ENCODE data around the gene SRMS. TPM values are rescaled to one million over a fixed set of nuclear protein-coding genes. Genes with fewer than 3 reads are reported as not detected.
"Not testable (repeated sequence)": the region's sequence is repeated elsewhere in the genome, so short reads cannot be mapped to it uniquely, and the experiment has no call there.

Gene SRMS
- polyA plus RNA-seq, 10 donors, result 0.23 TPM; not detected in 9

DNA sequence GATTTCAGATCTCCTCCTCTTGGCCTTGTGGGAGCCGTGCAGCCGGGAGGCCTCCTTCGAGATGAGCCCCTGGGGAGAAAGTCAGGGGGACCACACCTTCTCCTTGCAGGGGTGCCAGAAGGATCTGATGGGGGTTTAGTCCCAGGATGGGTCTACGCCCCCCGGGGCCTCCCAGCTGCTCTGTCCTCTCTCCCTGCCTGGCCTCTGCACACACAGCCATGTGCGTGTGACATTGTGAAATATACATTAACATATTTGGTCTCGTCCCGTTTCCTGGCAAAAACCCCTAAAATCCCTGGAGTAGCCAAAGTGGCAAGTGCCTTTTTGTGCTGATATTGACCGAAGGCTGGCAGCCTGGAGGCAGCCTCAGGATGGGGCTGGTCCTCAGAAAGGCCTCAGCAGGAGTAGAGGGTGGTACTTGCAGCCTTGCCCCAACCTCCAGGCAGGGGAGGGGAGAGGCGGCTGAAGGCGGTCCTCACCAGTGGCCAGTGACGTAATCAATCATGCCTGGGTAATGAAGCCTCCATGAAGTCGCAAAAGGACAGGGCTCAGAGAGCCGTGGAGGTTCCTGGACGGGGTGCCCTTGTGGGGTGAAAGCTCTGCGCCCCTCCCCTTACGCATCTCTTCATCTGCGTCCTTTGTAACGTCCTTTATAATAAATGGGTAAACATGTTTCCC lies 31.6 kb upstream of the SRMS start:
- DNase-seq, result no peak

GRCh38 chr20:63578224-63579016 lies 30.9 kb upstream of the SRMS start:
- no peak for DNase-seq

DNA sequence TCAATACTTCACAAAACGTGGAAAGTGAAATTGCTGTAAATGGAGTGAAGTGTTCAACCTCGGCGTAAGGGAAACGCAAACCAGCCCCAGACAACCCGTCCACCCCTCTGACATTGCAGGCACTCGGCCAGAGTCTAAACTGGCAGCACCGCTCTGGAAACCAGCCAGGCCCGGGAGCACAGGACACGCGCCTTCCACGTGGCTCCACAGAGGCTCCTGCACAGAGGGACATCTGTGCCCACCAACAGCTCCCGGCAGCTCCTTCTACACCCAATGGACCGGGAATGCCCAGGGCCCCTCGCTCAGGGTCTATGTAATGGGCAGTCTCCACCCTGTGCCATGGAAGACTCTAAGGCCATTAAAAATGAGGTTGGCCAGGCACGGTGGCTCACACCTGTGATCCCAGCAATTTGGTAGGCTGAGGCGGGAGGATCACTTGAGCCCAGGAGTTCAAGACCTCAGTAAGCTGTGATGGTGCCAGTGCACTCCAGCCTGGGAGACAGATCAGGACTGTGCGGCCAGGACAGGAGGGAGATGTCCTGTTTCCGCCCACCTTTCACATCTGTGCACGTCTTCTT lies 29.9 kb upstream of the SRMS start:
- no peak for DNase-seq

DNA sequence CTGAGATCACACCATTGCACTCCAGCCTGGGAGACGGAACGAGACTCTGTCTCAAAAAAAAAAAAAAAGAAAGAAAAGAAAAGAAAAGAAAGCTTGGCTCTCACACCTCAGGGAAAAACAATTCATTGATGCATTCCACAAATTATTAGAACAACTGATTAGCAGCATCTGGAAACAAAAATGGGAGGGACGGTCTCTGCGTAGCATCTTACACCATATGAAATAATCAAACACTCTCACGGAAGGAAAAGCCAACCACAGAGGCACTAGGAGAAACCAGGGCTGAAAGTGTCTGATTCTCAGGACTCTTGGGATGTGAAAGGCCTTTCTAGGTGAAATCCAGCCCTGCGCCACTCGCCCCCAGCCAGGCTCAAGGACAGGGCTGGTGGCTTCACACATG lies 28.8 kb upstream of the SRMS start:
- DNase-seq, result no peak

DNA sequence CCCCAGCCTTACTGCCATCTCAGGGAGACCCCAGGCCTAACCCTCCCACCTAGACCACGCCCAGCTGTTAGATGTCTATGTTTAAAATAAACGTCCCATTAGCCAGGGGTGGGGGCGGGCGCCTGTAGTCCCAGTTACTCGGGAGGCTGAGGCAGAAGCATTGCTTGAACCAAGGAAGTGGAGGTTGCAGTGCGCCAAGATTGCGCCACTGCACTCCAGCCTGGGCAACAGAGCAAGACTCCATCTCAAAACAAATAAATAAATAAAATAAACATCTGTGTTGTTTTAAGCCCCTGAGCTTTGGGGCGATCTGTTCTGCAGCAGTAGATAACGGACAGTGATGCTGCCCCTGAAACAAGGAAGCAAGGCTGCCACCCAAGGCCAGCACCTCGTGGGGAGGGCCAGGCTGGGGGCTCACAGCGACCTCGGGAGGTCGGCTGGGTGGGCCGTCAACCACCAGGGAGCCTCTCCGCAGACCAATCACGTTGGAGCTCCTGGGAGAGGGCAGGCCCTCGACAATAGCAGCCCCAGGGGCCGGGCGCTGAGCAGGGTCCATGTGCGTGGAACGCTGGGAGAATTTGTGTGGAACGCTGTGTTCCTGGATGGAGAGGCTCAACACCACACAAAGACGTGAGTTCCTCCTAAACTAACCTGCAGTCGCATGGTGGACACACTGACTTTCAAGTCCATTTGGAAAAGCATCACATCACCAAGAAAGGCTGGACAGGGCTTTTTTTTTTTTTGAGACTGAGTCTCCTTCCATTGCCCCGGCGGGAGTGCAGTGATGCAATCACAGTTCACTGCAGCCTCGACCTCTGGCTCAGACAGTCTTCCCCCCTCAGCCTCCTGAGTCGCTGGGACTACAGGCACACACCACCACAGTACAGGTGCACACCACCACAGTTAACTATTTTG lies 27.5 kb upstream of the SRMS start:
- no peak for DNase-seq

- DNase-seq, result peak in 2 of 3 donors; percentile 71 to 82
Observed at GRCh38 chr20:63574156-63574828, 26.7 kb upstream of the SRMS start, which contains the start of gene HELZ2. Gene HELZ2 (minus strand): TSS chr20:63574239. CDS start chr20:63572385, 1,854 bp downstream.

DNA sequence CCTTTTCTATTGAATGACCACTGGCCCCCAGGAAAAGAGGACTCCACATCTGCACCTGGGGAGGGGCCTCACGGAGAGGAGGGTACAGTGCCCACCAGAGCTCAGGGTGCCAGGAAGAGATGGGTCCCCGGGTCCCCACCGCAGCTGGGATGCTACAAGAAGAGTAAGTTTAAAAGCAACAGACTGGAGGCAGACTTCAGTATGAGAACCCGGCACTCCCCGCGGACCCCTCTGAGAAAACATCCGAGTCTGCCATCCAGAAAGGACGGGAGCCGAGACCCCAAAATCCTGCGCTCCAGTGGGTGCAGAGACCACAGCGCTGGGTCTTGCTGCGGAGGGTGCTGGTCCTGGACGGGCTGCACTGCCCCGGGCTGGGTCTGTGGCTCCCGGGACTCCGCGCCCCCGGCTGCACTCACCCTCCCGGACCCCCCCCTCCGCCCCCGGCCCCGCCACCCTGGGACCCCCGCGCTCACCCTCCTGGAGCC lies 26.1 kb upstream of the SRMS start:
- peak in 1 of 3 donors; percentile 55 for DNase-seq

- no peak for DNase-seq
Observed at GRCh38 chr20:63572788-63573646, 25.5 kb upstream of the SRMS start.

DNA sequence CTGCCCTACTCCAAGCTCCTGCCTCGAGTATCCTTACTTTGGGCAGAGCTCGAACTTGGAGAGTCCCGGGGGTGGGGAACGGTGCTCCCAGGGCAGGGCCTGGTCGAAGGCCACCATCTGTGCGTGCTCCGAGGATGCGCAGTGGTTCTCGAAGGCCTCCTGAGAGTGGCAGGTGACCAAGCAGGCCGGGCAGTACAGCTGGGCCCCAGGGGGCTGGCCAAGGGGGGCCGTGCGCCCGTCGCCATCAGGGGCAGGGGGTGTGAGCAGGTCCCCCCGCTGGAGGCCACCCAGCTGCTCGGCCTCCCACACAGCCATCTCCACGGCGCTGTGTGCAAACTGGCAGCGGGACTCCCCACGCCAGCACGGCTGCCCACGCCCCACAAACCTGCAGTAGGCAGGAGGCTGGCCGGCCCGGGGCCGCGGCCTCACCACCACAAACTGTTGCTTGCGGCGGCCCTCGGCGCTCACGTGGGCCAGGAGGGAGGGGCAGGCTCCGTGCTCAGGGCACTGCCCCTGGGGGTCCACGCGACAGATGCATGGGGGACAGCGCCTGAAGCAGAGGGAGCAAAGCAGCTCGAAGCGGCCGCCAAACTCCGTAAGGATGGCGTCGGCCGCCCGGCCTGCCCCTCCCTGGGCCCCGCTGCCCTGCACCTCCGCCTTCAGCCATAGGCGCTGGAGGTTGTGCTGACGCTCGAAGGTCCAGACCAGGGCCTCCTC lies 24.7 kb upstream of the SRMS start:
- no peak for DNase-seq

- DNase-seq, result not testable (repeated sequence)
Observed at GRCh38 chr20:63571087-63571478, 23.5 kb upstream of the SRMS start.

DNA sequence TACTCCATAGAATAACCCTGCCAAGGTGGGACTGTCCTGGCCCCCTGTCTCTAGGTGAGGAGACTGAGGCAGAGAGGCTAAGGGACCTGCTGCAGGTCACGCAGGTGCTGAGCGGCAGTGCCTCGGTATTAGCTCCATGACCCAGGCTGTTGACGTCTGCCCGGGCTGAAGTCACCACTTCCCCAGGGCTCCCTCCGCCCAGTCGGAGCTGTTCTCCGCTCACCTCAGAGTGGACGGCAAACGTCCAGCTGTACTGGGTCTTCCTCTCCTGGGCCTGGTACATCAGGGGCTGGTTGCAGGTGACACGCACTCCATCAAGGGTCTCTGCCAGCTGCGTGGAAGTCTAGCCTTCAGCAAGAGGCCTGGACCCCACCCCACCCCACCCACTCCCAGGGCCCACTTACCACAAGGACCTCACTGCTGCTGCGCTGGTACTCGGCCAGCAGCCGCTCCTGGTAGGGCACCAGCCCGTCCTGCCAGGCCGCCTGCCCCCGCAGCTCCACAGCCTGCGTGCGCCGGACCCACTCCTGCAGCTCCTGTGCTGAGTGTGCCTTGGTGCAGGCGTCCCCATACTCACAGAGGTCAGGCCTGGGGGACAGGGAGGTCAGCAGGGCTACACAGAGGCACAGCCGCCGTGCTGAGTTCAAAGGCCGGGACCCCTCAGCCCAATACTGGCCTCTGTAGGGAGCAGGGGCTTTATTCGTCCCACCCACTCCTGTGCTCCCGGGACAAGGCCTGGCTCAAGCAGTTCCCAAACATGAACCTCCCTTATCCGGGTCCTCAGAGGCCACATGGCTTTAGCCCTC lies 22.9 kb upstream of the SRMS start:
- no peak for DNase-seq

GRCh38 chr20:63568986-63569949 lies 21.7 kb upstream of the SRMS start:
- peak in 1 of 3 donors; percentile 47 for DNase-seq

- no peak for DNase-seq
Observed at GRCh38 chr20:63568170-63568981, 20.8 kb upstream of the SRMS start.

GRCh38 chr20:63567386-63568169 lies 20.0 kb upstream of the SRMS start:
- DNase-seq, result no peak

DNA sequence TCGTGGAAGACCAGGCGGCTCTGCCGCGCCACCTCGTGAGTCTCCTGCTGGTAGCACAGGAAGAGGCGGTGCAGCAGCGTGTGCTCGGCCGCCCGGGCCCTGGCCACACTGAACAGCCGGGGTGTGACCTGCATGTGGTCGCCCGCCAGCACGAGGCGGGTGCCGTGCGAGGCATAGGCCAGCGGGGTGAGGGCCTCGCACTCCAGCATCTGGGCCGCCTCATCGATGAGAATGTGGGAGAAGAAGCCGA lies 19.5 kb upstream of the SRMS start:
- no peak for DNase-seq

All from muscle of back (tissue), 11 donors.